Lower leg skin (tissue), 3 donors: ENCODE data around the gene GBF1.

Source experiments
- CTCF ChIP-seq, 3 donors: fragments of 450-650 bp; IDR thresholded peaks; one replicate each; pipeline ENCODE4 v1.5.1; 2016; ENCODE audit warnings: antibody characterized with exemption in 3 of 3, mild to moderate bottlenecking in 3 of 3, moderate library complexity in 2 of 3
- POLR2A ChIP-seq, 2 donors: fragments of 450-650 bp; IDR thresholded peaks; one replicate each; pipeline ENCODE4 v1.6.1; 2016 to 2017; ENCODE audit warnings: antibody characterized with exemption in 2 of 2, mild to moderate bottlenecking in 1 of 2, moderate library complexity in 1 of 2

GRCh38 chr10:102280397-102281101, 35.2 kb downstream of the GBF1 start:
- TF ChIP-seq POLR2A (IDR thresholded peaks at IDR 0.05) (no peak), CTCF (IDR thresholded peaks at IDR 0.05) (no peak)
